Thoracic aorta (tissue), 2 donors: Measurements from ENCODE around the gene UBE2A. TPM values are rescaled to one million over a fixed set of nuclear protein-coding genes. Genes with fewer than 3 reads are reported as not detected.

Source experiments
- ATAC-seq: fragments of 150-250 bp; one replicate; pipeline ENCODE4 v1.8.0; 2017; ENCODE audit warnings: low read depth; ENCODE audit not compliant: insufficient number of reproducible peaks, low FRiP score
- DNase-seq: peaks from one replicate; pipeline ENCODE4 v3.0.0-alpha.2; 2020; ENCODE audit warnings: low spot score
- H3K27ac ChIP-seq, 2 donors: fragments of 200-600 bp; sonication (generic); 1 replicate in 1 of 2; 2 replicates in 1 of 2; pipeline ENCODE4 v1.5.1; 2016; ENCODE audit warnings: mild to moderate bottlenecking in 2 of 2, moderate library complexity in 2 of 2
- H3K27me3 ChIP-seq: fragments of 200-600 bp; sonication (generic); replicated peaks from 2 replicates; pipeline ENCODE4 v1.6.0; 2016; ENCODE audit warnings: mild to moderate bottlenecking; ENCODE audit not compliant: insufficient read depth
- H3K36me3 ChIP-seq: fragments of 200-600 bp; sonication (generic); one replicate; pipeline ENCODE4 v1.5.1; 2016
- H3K4me1 ChIP-seq, 2 donors: fragments of 200-600 bp; sonication (generic); 1 replicate in 1 of 2; 2 replicates in 1 of 2; pipeline versions ENCODE4 v1.5.1 to v1.6.0; 2016; ENCODE audit warnings: low read depth in 2 of 2, mild to moderate bottlenecking in 1 of 2; ENCODE audit not compliant: control insufficient read depth in 1 of 2
- H3K4me3 ChIP-seq: fragments of 200-600 bp; sonication (generic); 2 replicates; pipeline ENCODE4 v1.5.1; 2016; ENCODE audit warnings: mild to moderate bottlenecking
- H3K9me3 ChIP-seq: fragments of 200-600 bp; sonication (generic); 2 replicates; pipeline ENCODE4 v1.5.1; 2016
- CTCF ChIP-seq: fragments of 200-600 bp; sonication (generic); IDR thresholded peaks from one replicate; pipeline ENCODE4 v1.5.1; 2019; ENCODE audit warnings: antibody characterized with exemption
- total RNA-seq, 2 donors: library from RNA; depleted of rRNA; stranded (reverse); fragments of >200 nt; gene quantifications; one replicate each; pipeline versions ENCODE4 v1.1.0 to v1.2.3, GENCODE V29; 2016

Gene UBE2A
- total RNA-seq, 2 donors from 2014 or later = 37.4 to 50.7 TPM

GRCh38 chrX:119573840-119574393, 446 bp upstream of the UBE2A start:
- no peaks in the 10 kb centered on the region for H3K36me3 ChIP-seq
- H3K4me3 ChIP-seq = peak overlapping the region; percentile 91
- H3K27me3 ChIP-seq = no peaks in the 10 kb centered on the region
- no peaks in the 10 kb centered on the region for H3K9me3 ChIP-seq
- ATAC-seq = peak; percentile 67
- DNase-seq = peak; percentile 2
- peaks cover 0 to 12% of the 10 kb centered on the region in 2 donors for H3K4me1 ChIP-seq
- peak overlapping the region; percentile 87 to 94 for H3K27ac ChIP-seq
- no peak for TF ChIP-seq CTCF

- Histone ChIP-seq H3K9me3 (no peaks in the 10 kb centered on the region), H3K36me3 (no peaks in the 10 kb centered on the region), H3K27me3 (no peaks in the 10 kb centered on the region), H3K4me3 (no peak overlapping the region), H3K27ac (no peak overlapping the region), H3K4me1 (peaks cover 0 to 5% of the 10 kb centered on the region in 2 donors)
- ATAC-seq (no peak), DNase-seq (no peak)
- no peak for TF ChIP-seq CTCF
These were observed 5.1 kb downstream of the UBE2A start for GRCh38 chrX:119579414-119579813.

- Histone ChIP-seq H3K27ac (no peak overlapping the region), H3K4me3 (no peak overlapping the region), H3K4me1 (no peaks in the 10 kb centered on the region), H3K36me3 (no peaks in the 10 kb centered on the region), H3K9me3 (no peaks in the 10 kb centered on the region), H3K27me3 (no peaks in the 10 kb centered on the region)
- ATAC-seq (no peak), DNase-seq (no peak)
- no peak for TF ChIP-seq CTCF
These were observed 9.2 kb downstream of the UBE2A start for GRCh38 chrX:119583431-119584059.

GRCh38 chrX:119589810-119590209, 15.4 kb downstream of the UBE2A start:
- no peak overlapping the region for H3K27ac ChIP-seq
- H3K4me3 ChIP-seq = no peak overlapping the region
- no peaks in the 10 kb centered on the region for H3K4me1 ChIP-seq
- no peak for TF ChIP-seq CTCF
- ATAC-seq = no peak
- no peak for DNase-seq
- no peaks in the 10 kb centered on the region for H3K36me3 ChIP-seq
- H3K9me3 ChIP-seq = no peaks in the 10 kb centered on the region
- no peaks in the 10 kb centered on the region for H3K27me3 ChIP-seq

- Histone ChIP-seq H3K4me3 (no peak overlapping the region), H3K27ac (no peak overlapping the region), H3K27me3 (no peaks in the 10 kb centered on the region), H3K4me1 (peaks cover 0 to 4% of the 10 kb centered on the region in 2 donors), H3K9me3 (no peaks in the 10 kb centered on the region), H3K36me3 (no peaks in the 10 kb centered on the region)
- no peak for ATAC-seq
- DNase-seq = no peak
- TF ChIP-seq CTCF = no peak
These were observed 28.4 kb downstream of the UBE2A start for GRCh38 chrX:119602701-119603255.
